Measurements from ENCODE around the gene CDKAL1. TPM values are rescaled to one million over a fixed set of nuclear protein-coding genes. Genes with fewer than 3 reads are reported as not detected.

CDKAL1 gene
- total and polyA plus RNA-seq, 4 donors: 2.0 to 12.9 (median 6.7) TPM

- Histone ChIP-seq H3K27me3 (ENCODE audit: control insufficient read depth in 4 of 4, insufficient read depth in 4 of 4, low read length in 3 of 4) (no peaks in the 10 kb centered on the region), H3K4me1 (ENCODE audit: control insufficient read depth in 4 of 4, insufficient read depth in 4 of 4, low read length in 3 of 4) (no peaks in the 10 kb centered on the region), H3K36me3 (ENCODE audit: control insufficient read depth in 4 of 4, insufficient read depth in 3 of 4, low read depth in 1 of 4, low read length in 3 of 4) (peaks cover 0 to 8% (median 2%) of the 10 kb centered on the region in 4 donors), H3K9ac (ENCODE audit: low read depth in 1 of 2, low read length in 2 of 2) (no peak overlapping the region), H3K4me3 (ENCODE audit: low read depth in 1 of 3, low read length in 3 of 3) (no peak overlapping the region), H3K9me3 (ENCODE audit: control insufficient read depth in 4 of 4, low read length in 3 of 4) (no peaks in the 10 kb centered on the region), H3K27ac (ENCODE audit: low read depth in 1 of 2, low read length in 2 of 2) (no peak overlapping the region)
- DNase-seq (ENCODE audit: low spot score): no peak
- WGBS: 97% methylated on average over 6 of the region's 6 CpGs
- no peak for TF ChIP-seq RAD21 (IDR thresholded peaks at IDR 0.05)
- no peak for TF ChIP-seq ZBTB33 (IDR thresholded peaks at IDR 0.05)
- TF ChIP-seq TAF1 (conservative IDR thresholded peaks at IDR 0.05): no peak
- TF ChIP-seq HNF4G (IDR thresholded peaks at IDR 0.05): no peak
Observed at GRCh38 chr6:21227486-21227885, 693.2 kb downstream of the CDKAL1 start.

- no peak overlapping the region for H3K9ac ChIP-seq (ENCODE audit: low read depth in 1 of 2, low read length in 2 of 2)
- TF ChIP-seq FOXA1 (IDR thresholded peaks at IDR 0.05): no peak
- no peak for TF ChIP-seq FOXA2 (IDR thresholded peaks at IDR 0.05)
- no peak for TF ChIP-seq REST (IDR thresholded peaks at IDR 0.05)
- TF ChIP-seq GABPA (IDR thresholded peaks at IDR 0.05 in 1 of 2, conservative IDR thresholded peaks at IDR 0.05 in 1 of 2): no peak
- TF ChIP-seq ZBTB33 (IDR thresholded peaks at IDR 0.05): no peak
- no peak for TF ChIP-seq HNF4G (IDR thresholded peaks at IDR 0.05)
- no peak for TF ChIP-seq NR2F2 (IDR thresholded peaks at IDR 0.05)
- no peak for TF ChIP-seq EGR1 (IDR thresholded peaks at IDR 0.05; ENCODE audit: low read depth in 2 of 2)
- TF ChIP-seq SP1 (IDR thresholded peaks at IDR 0.05): no peak
- TF ChIP-seq YY1 (IDR thresholded peaks at IDR 0.05): no peak
- no peak for TF ChIP-seq ATF3 (IDR thresholded peaks at IDR 0.05)
- no peak for TF ChIP-seq TAF1 (conservative IDR thresholded peaks at IDR 0.05)
- TF ChIP-seq MAX (IDR thresholded peaks at IDR 0.05): no peak
- TF ChIP-seq RAD21 (IDR thresholded peaks at IDR 0.05): no peak
- 97% methylated on average over 2 of the region's 2 CpGs for WGBS
- no peak overlapping the region for H3K27ac ChIP-seq (ENCODE audit: low read depth in 1 of 2, low read length in 2 of 2)
- no peaks in the 10 kb centered on the region for H3K4me1 ChIP-seq (ENCODE audit: control insufficient read depth in 4 of 4, insufficient read depth in 4 of 4, low read length in 3 of 4)
- no peaks in the 10 kb centered on the region for H3K27me3 ChIP-seq (ENCODE audit: control insufficient read depth in 4 of 4, insufficient read depth in 4 of 4, low read length in 3 of 4)
- H3K4me3 ChIP-seq (ENCODE audit: low read depth in 1 of 3, low read length in 3 of 3): no peak overlapping the region
- no peaks in the 10 kb centered on the region for H3K9me3 ChIP-seq (ENCODE audit: control insufficient read depth in 4 of 4, low read length in 3 of 4)
- H3K36me3 ChIP-seq (ENCODE audit: control insufficient read depth in 4 of 4, insufficient read depth in 3 of 4, low read depth in 1 of 4, low read length in 3 of 4): peaks cover 0 to 10% (median 4%) of the 10 kb centered on the region in 4 donors
- no peak for DNase-seq (ENCODE audit: low spot score)
Observed at GRCh38 chr6:21228411-21228810, 694.2 kb downstream of the CDKAL1 start.

All from liver (tissue), 9 donors.